Central memory CD4-positive, alpha-beta T cell (primary cell): Measurements from ENCODE around the gene RSPO4.
A peak's percentile ranks its signal among the peaks of the same experiment; 100 is the strongest.
"Not testable (repeated sequence)": the region's sequence is repeated elsewhere in the genome, so short reads cannot be mapped to it uniquely, and the experiment has no call there.

Experiments used
- DNase-seq: peaks from one replicate; pipeline ENCODE4 v3.0.0; 2022

Gene RSPO4

GRCh38 chr20:1003920-1004697 lies 2.0 kb upstream of the RSPO4 start:
- DNase-seq: no peak

- DNase-seq: no peak
Measured at GRCh38 chr20:1002682-1003561, 811 bp upstream of the RSPO4 start.

GRCh38 chr20:1001116-1001515 lies 995 bp downstream of the RSPO4 start:
- no peak for DNase-seq

GRCh38 chr20:998231-998830 lies 3.8 kb downstream of the RSPO4 start:
- no peak for DNase-seq

GRCh38 chr20:997486-997885 lies 4.6 kb downstream of the RSPO4 start:
- DNase-seq: no peak

- no peak for DNase-seq
Measured at GRCh38 chr20:997016-997415, 5.1 kb downstream of the RSPO4 start.

GRCh38 chr20:995170-995569 lies 6.9 kb downstream of the RSPO4 start:
- DNase-seq: no peak

DNA sequence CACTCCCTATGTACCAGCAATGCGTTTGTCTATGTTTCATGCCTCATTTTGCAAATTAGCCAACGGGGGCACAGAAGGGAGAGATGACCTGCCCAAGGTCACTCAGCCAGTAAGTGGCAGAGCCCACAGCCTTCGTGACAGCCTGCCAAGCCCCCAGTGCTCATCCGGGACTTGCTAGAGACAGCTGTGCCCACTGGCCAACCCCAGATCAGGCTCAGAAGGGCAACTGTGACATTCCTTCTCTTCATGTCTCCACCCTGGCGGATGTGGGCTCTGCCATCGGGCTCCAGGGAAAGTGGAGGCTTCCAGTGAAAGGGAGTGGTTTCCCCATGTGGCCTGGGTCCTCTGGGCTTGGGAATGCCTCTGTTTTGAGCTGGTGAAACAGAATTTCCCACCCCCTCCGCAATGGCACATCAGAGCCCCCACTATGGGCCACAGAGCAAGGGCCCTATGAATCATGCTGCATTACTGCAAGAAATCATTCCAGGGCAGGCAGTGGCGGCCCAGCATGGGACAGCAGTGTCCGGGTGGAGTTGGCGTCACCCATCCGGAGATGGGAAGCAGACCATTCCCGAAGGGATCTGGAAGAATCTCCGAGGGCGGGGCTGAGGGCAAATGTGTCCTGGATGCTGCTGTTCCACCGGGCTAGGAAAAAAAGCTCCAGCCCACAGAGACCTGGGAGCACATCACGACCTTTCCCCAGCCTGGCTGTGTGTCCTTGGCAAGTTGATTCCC lies 9.1 kb downstream of the RSPO4 start:
- DNase-seq: no peak

- no peak for DNase-seq
Measured at GRCh38 chr20:991850-992249, 10.3 kb downstream of the RSPO4 start.

DNA sequence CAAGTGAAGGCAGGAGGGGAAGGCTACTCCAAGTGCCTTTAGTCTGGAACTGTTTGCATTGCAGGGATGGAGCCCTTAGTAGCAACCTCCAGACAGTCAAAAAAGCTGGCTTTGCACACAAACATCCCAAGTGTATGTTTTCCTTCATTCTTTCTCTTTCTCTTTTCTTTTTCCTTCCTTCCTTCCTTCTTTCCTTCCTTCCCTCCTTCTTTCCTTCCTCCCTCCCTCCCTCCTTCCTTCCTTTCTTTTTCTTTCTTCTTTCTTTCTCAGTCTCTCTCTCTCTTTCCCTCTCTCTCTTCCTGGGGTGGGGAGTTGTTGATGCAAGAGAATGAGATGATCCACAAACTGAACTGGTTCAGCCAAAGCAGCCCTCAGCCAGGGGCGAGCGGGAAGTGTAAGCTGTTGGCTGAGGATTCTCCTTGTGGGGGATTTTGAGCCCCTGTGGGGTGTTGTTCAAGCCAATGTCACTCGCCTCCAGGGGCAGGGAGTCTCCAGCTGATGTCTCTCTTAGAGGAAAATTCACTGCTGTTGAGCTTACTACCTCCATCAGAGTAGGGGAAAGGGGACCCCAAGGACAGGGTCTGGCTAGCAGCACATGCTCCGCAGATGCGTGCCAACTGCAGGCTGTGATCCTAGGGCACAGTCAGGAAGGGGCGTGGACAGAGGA lies 11.7 kb downstream of the RSPO4 start:
- no peak for DNase-seq

DNA sequence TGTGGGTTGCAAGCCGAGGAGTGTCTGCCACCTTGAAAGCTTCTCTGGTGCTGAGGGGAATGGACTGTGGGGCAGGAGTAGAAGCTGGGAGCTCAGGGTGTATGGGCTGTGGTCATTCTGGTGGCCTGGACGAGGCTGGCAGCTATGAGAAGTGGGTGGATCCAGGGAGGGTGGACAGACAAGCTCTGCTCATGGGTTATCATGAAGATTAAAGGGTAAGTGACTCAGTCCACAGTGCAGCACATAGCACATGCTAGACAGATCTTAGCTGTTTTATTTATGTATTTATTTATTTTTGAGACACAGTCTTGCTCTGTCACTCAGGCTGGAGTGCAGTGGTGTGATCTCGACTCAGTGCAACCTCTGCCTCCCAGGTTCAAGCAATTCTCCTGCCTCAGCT lies 13.8 kb downstream of the RSPO4 start:
- no peak for DNase-seq

GRCh38 chr20:987677-988076 lies 14.4 kb downstream of the RSPO4 start:
- DNase-seq: no peak

DNA sequence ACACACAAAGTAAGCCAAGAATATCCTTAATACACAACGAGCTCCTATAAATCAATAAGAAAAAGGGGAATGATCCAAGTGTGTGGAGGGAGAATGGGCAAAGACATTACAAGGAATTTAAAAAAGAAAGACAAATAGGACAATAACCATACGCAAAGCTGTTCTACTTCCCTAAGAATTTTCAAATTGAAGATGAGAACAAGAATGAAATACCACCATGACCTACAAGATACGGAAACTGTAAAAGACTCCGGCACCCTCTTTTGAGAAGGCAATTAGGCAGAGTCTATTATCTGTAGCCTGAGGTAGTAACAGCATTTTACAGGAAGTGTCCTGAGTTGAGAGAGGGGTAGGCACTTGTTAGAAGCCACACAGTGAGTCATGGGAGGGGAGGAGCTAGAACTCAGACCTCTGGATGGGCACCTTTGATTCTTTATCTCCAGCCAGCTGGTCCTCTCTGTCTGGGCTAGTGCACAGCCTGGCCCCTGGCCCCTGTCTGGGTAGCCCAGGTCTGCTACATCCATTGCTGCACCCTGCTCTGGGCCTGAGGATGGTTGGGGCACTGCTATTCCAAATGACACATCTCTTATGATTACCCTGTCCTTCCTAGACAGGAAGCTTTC lies 15.3 kb downstream of the RSPO4 start:
- DNase-seq: no peak

DNA sequence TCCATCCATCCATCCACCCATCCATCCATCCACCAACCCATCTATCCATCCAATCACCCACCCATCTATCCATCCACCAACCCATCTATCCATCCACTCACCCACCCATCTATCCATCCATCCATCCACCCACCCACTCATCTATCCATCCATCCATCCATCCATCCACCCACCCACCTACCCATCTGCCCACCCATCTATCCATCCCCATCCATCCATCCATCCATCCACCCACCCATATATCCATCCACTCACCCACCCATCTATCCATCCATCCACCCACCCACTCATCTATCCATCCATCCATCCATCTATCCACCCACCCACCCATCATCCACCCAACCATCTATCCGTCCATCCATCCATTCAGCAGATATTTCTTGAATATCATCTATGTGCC lies 17.1 kb downstream of the RSPO4 start:
- DNase-seq: not testable (repeated sequence)

GRCh38 chr20:982754-983153 lies 19.4 kb downstream of the RSPO4 start:
- DNase-seq: no peak

DNA sequence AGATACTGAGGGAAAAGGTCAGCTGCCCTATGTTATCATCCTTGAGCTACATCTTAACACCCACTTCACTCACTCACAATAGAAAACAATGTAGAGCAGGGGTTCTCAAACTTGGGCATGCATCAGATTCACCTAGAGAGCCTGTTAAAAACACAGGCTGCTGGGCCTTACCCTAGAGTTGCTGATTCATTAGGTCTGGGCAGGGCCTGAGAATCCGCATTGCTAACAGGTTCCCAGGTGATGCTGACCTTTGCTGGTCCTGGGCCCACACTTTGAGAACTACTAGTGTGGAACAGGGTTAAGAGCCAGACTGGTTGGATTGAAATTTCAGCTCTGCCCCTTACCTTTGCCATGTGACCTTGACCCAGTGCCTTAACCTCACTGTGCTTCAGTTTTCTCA lies 25.1 kb downstream of the RSPO4 start:
- no peak for DNase-seq

DNA sequence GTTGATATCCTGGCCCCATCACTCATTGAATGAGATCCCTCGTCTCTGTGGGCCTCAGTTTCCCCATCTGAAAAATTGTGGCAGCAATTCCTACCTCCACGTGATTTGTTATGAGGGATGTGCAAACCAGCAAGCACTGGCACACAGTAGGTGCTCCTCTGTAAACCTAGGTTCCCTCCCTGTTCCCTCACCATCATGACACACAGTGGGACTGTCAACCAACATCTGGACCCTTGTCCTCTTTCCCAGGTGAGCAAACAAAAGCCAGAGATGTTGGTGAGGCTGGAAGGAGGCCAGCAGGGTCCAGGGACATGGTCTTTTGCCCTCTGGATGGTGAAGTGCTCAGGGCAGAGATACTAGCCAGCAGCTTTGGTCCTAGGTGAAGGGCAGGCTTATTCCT lies 26.1 kb downstream of the RSPO4 start:
- DNase-seq: no peak

DNA sequence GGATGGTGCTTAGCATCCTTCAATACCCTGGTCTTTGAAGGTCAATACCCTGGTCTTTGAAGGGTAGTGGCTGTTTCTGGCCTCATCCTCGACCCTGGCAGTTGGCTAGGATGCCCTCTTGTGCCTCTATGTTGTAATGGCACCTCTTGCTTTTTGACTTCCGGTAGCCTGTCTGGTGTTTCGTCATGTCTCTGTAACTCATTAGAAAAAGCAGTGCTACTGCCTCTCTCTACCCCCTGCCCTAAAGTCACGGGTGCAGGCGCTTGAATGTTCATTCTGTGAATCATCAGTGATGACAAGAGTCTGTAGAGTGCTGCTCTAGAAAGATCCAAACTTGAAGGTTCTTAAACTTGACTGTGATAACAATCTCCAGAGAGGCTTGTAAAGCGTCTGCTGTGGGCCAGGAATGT lies 28.3 kb downstream of the RSPO4 start:
- peak; percentile 7 for DNase-seq

DNA sequence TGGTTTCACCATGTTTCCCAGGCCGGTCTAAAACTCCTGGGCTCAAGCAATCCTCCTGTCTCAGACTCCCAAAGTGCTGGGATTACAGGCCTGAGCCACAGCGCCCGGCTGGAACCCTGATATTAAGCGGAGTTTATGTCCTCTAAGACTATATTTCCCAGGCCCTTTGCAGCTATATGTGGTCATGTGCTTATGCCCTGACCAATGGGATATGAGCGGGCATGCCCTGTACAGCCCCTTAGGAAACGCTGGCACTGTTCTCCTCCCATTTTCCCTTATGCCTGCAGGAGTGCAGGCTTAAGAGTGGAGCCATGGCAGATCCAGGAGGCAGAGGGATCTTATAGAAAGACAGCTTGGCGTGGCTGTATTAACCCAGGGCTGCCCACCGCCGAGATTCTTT lies 29.9 kb downstream of the RSPO4 start:
- DNase-seq: no peak

GRCh38 chr20:971346-971745 lies 30.8 kb downstream of the RSPO4 start:
- DNase-seq: no peak

DNA sequence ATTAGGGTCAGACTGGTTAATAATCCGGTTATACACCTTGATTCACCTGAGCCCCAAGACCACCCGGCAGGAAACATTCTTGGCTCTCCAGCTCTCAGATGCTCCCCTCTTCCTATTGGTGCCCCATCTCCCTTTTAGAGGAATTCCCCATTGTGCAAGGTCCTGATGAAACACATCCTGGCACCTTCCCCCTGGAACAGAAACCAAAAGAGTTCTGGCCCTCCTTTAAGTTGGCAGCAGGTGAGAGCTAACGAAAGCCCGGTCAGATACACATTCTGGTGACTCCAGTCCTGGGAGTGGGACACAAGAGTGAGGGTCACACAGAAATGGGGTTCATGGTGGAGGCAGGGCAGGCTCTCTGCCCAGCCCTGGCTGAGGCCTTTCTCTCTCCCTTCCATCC lies 32.2 kb downstream of the RSPO4 start:
- no peak for DNase-seq
